ENCODE data around the gene TCL1A.
"Not testable (repeated sequence)": the region's sequence is repeated elsewhere in the genome, so short reads cannot be mapped to it uniquely, and the experiment has no call there.

The TCL1A gene, protein sequence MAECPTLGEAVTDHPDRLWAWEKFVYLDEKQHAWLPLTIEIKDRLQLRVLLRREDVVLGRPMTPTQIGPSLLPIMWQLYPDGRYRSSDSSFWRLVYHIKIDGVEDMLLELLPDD

DNA sequence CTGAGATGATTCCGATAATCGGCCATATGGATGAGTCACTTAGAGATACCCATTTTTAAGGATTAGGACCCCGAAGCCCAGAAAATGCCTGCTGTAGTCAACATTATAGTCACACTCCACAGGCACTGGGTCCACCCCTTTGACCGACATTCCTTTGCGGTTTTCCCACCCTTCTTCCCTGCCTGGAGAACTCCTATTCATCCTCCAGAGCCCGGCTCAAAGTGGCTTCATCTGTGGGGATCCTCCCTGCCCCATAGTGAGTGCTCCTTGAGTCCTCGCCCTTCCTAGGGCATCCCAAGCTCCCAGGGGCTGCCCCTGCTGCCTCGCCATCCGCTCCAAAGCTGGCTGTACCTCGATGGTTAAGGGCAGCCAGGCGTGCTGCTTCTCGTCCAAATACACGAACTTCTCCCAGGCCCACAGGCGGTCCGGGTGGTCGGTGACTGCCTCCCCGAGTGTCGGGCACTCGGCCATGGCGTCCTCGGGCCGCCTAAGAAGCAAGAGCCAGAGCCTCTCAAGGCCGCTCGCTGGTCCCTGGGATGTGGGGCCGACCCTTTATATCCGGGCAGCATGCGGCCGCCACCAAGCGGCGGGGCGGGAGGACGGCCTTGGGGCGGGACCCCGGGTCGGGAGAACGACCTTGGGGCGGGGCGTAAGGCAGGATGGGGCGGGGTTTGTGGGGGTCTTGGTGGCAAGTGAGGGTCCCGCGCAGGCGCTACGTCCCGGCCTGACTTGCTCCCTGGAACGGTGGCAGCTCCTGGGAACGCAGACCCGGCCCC is at the start of gene TCL1A:
Gene TCL1A (minus strand): TSS at position 530 of the 776 bp plus-strand sequence. CDS start 59 bp downstream, at position 471.
- H3K4me3 ChIP-seq (ENCODE audit: low read depth, low read length): peak within 1 kb of the TSS; percentile 68
- no peak for DNase-seq (ENCODE audit: low read depth)
- peak; percentile 36 for TF ChIP-seq CTCF (IDR thresholded peaks at IDR 0.05; ENCODE audit: low read depth, low read length, missing control alignments)

GRCh38 chr14:95763032-95763431 is 49.1 kb upstream of the TCL1A start:
- not testable (repeated sequence) for DNase-seq (ENCODE audit: low read depth); H3K4me3 ChIP-seq (ENCODE audit: low read depth, low read length)

DNA sequence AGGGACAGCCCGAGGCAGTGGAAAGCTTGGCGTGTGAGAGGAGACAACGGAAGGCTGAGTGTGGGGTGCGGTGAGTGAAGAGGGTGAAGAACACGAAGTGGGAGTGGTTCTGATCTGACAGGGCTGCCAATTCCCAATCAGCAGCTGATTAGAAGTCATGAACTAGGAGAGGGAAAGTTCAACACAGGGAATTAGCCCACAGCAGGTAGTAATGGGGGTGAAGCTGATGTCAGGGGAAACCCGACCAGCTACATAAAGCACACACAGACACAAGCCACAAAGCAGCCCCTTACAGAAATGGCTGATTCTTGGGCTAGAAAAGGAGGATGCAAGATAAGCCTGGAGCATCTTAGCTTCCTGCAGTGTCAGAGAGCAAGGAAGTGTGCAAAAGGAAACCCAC is 47.5 kb upstream of the TCL1A start:
- no peak for TF ChIP-seq CTCF (IDR thresholded peaks at IDR 0.05; ENCODE audit: low read depth, low read length, missing control alignments)
- no peak for DNase-seq (ENCODE audit: low read depth)
- no peak overlapping the region for H3K4me3 ChIP-seq (ENCODE audit: low read depth, low read length)

GRCh38 chr14:95760596-95760995 is 46.7 kb upstream of the TCL1A start:
- no peak overlapping the region for H3K4me3 ChIP-seq (ENCODE audit: low read depth, low read length)
- DNase-seq (ENCODE audit: low read depth): no peak
- no peak for TF ChIP-seq CTCF (IDR thresholded peaks at IDR 0.05; ENCODE audit: low read depth, low read length, missing control alignments)

GRCh38 chr14:95759941-95760340 is 46.0 kb upstream of the TCL1A start:
- TF ChIP-seq CTCF (IDR thresholded peaks at IDR 0.05; ENCODE audit: low read depth, low read length, missing control alignments): no peak
- no peak overlapping the region for H3K4me3 ChIP-seq (ENCODE audit: low read depth, low read length)
- DNase-seq (ENCODE audit: low read depth): no peak

DNA sequence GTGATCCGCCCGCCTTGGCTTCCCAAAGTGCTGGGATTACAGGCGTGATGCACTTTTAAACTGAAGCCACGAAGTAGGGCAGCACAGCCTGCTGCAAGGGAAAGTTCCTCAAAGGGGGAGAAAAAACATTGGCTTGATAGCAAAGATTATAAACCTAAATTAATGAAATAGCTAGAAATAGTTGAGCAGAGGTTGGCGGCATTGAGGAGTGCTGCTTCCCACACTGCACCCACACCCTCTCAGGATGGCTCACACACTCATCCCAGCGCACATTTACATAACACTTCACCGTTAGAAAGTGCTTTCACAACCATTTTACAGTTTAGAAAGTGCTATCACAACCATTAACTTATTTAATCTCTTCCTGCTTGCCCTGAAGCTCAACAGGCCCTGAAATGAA is 44.4 kb upstream of the TCL1A start:
- no peak overlapping the region for H3K4me3 ChIP-seq (ENCODE audit: low read depth, low read length)
- no peak for DNase-seq (ENCODE audit: low read depth)
- no peak for TF ChIP-seq CTCF (IDR thresholded peaks at IDR 0.05; ENCODE audit: low read depth, low read length, missing control alignments)

GRCh38 chr14:95756751-95757150 is 42.8 kb upstream of the TCL1A start:
- no peak for DNase-seq (ENCODE audit: low read depth)
- H3K4me3 ChIP-seq (ENCODE audit: low read depth, low read length): no peak overlapping the region
- TF ChIP-seq CTCF (IDR thresholded peaks at IDR 0.05; ENCODE audit: low read depth, low read length, missing control alignments): no peak

All from GM12864 (cell line).